GM19099 (cell line): Measurements from ENCODE around the gene ZNF646.
A peak's percentile ranks its signal among the peaks of the same experiment; 100 is the strongest.

ENCODE experiments used
- POLR2A ChIP-seq: IDR thresholded peaks from 3 replicates; pipeline ENCODE4 v1.6.1; 2011; ENCODE audit warnings: low read depth; ENCODE audit not compliant: insufficient read length; ENCODE audit errors: extremely low read depth

Gene ZNF646

DNA sequence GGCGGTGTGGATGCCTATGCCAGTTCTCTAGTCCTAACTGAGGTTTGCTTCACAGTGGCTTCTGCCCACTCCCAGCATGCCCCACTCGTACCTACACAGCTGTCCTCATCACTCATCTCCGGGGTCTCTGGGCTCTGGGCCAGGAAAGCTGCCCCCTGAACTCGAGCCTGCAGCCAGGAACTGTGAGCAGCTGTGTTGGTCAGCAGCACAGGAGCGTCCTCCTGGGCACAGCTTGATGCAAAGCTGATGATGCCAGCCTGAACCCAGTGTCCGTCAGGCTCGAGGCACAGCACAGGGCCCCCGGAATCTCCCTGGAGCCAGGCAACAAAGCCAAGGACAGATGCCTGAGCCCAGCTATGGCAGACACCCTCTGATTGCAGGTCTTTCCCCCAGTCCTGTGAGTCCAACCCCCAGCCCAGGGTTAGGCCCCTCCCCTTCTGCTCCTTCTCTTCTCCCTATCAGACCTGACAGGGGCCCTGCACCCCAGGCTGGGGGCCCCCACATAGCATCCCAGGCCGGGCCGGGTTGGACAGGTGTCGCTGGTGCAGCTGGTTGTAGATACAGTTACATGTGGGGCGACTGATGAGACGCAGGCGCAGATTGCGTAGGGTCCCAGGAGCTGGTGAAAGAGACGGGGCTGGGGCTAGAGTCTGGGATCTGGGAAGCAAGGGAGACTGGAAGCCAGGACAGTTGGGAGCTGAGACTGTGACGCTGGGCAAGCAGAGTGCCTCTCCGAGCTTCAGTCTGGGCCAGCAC, 11.8 kb downstream of the ZNF646 start:
- no peak for TF ChIP-seq POLR2A

DNA sequence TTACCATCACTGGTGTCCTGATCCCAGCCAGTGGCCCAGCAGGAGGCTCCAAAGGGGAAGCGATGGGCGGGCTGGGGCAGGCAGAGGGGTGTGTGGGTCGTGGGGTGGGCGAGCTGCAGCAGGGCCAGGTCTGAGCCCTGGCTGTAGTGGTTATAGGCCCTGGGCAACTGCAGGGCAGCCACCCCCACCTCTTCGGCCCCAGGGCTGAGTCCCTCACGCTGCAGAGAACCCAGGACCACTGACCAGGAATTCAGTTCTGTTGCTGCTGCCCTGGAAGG, 12.3 kb downstream of the ZNF646 start:
- no peak for TF ChIP-seq POLR2A

- TF ChIP-seq POLR2A: no peak
Measured at GRCh38 chr16:31087481-31087880, 13.3 kb downstream of the ZNF646 start.

DNA sequence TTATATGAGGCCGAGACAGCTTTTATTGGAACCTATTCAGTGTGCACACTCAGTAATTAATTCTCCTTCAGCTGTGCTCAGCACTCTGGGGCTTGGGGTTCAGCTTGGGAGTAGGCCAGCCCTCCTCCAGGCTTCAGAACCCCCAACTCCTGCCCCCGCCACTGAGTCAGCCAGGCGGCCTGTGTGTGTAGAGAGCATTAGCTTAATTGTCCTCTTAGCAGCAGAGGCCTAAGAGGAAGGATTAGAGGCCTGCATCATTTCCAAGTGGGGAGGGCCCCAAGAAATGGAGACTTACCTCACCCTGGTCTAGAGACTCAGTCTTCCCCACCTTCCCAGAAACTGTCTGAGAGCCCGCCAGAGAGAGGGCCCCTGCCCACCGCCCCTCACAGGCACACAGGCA, 13.7 kb downstream of the ZNF646 start:
- TF ChIP-seq POLR2A: no peak

- no peak for TF ChIP-seq POLR2A
Measured at GRCh38 chr16:31088459-31089183, 14.4 kb downstream of the ZNF646 start, which contains the start of gene PRSS53. PRSS53 (minus strand) TSS chr16:31088943; CDS start chr16:31088809, 134 bp downstream.

DNA sequence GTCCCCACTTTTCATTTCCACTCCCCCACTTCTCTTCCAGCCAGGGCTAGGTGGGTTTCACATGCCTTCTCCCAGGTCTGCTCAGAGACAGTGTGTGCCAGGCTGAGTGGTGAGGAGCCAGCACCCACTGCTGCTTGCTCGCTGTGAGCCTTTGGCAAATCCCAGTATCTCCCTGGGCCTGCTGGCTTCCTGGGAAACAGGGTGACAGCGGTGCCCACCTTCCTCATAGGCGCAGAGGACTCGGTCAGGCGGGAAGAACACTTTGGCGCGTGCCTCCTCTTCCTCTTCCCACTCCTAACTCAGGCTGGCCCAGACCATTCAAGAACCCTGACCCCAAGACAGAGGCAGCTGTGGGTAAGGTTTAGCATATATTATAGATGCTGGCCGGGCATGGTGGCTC, 15.0 kb downstream of the ZNF646 start:
- TF ChIP-seq POLR2A: no peak

GRCh38 chr16:31090540-31090939, 16.3 kb downstream of the ZNF646 start:
- TF ChIP-seq POLR2A: no peak

DNA sequence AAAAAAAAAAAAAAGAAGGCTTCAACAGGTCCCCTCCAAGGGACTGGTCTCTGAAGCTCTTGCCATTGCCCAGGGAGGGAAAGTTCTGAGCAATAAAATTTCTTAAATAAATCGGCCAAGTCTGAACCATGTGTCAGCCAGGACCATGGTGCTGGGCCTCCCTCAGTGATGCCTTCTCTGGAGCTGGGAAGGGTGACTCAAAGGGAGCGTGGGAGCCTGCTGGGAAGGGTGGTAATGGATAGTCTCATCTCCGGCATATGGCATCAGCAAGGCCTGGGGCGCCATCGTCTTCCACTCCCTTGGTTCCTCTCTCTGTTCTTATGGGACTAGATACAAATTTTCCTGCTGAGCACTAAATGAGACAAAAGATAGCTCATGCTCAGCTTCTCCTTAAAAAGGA, 18.1 kb downstream of the ZNF646 start:
- no peak for TF ChIP-seq POLR2A

DNA sequence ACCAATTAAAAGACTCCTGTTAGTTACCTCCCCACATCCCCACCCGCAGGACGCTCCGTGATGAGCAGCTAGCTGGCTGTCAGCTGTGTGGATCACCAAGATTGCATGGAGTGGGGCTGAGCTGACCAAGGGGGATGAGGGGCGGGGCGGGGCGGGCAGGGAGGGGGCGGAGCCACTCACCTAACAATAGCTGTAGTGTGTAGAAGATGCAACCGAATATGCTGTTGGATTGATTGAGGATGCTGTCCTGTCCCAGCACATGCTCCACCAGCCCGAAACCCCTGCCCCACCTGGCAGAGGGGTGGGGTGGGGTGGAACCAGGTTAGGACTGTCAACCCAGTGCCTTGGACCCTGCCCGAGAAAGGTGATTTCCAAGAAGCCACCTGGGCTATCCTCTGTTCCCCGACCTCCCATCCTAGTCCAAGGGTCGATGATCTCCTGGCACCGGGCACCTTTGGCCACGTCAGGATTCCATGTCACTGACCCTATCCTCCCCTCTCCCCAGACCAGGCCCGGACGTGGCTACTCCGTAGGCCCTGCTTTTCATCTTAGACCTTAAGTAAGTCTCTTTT, 19.0 kb downstream of the ZNF646 start:
- no peak for TF ChIP-seq POLR2A

- no peak for TF ChIP-seq POLR2A
Measured at GRCh38 chr16:31094088-31094423, 19.8 kb downstream of the ZNF646 start.

GRCh38 chr16:31094424-31095120, 20.4 kb downstream of the ZNF646 start, which contains the start of gene VKORC1:
VKORC1 (minus strand) TSS chr16:31094797; CDS start chr16:31094729, 68 bp downstream.
- TF ChIP-seq POLR2A: peak; percentile 63

GRCh38 chr16:31099860-31100638, 25.8 kb downstream of the ZNF646 start:
- no peak for TF ChIP-seq POLR2A

GRCh38 chr16:31105677-31106213, 31.5 kb downstream of the ZNF646 start:
- no peak for TF ChIP-seq POLR2A
